Right atrium auricular region (tissue), 2 donors: Measurements from ENCODE around the gene EPS8L1. TPM values are rescaled to one million over a fixed set of nuclear protein-coding genes. Genes with fewer than 3 reads are reported as not detected.
"Not testable (repeated sequence)": the region's sequence is repeated elsewhere in the genome, so short reads cannot be mapped to it uniquely, and the experiment has no call there.

Experiments
- DNase-seq: peaks from one replicate; pipeline ENCODE4 v3.0.0-alpha.2; 2019; ENCODE audit warnings: low spot score
- H3K27ac ChIP-seq, 2 donors: fragments of 200-600 bp; sonication (generic); 1 replicate in 1 of 2; 2 replicates in 1 of 2; pipeline ENCODE4 v1.5.1; 2016 to 2019
- H3K27me3 ChIP-seq, 2 donors: fragments of 200-600 bp; sonication (generic); one replicate each; pipeline versions ENCODE4 v1.5.1 to v1.6.0; 2017 to 2019
- H3K36me3 ChIP-seq: fragments of 200-600 bp; sonication (generic); one replicate; pipeline ENCODE4 v1.5.1; 2016
- H3K4me1 ChIP-seq, 2 donors: fragments of 200-600 bp; sonication (generic); one replicate each; pipeline versions ENCODE4 v1.5.1 to v1.6.0; 2017 to 2019
- H3K4me3 ChIP-seq, 2 donors: fragments of 200-600 bp; sonication (generic); 1 replicate in 1 of 2; 2 replicates in 1 of 2; pipeline ENCODE4 v1.5.1; 2017 to 2019; ENCODE audit warnings: mild to moderate bottlenecking in 1 of 2, moderate library complexity in 1 of 2
- H3K9me3 ChIP-seq, 2 donors: fragments of 200-600 bp; sonication (generic); one replicate each; pipeline ENCODE4 v1.5.1; 2019
- total RNA-seq, 2 donors: library from RNA; depleted of rRNA; stranded (reverse); fragments of >200 nt; gene quantifications; one replicate each; pipeline ENCODE4 v1.1.0, GENCODE V29; 2016
- TF ChIP-seq, protein P1 (sequence below), 2 donors: fragments of 200-600 bp; sonication (generic); IDR thresholded peaks; one replicate each; pipeline ENCODE4 v1.5.1; 2019; ENCODE audit warnings: antibody characterized with exemption in 2 of 2

EPS8L1 gene
- total RNA-seq, 2 donors from 2014 or later, result 6.7 to 13.8 TPM

DNA sequence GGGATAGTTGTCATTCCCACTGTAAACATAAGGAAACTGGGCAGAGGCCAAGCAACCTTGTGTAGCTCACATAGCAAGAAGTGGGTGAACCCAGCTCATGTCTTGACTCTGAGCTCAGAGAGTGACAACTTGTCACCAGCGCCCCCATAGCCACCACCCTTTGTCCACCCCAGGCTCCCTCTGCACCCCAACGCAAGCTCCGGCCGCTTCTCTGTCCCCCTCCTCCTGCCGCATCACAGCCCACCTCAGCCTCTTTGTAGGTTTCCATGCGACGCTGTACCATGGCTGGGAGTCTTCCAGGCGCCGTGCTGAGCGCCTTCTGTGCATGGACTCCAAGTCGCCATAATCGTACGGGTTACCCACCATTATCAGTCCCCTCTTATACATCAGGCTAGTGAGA, 40.9 kb upstream of the EPS8L1 start:
- H3K4me1 ChIP-seq, result no peaks in the 10 kb centered on the region
- H3K9me3 ChIP-seq, result no peaks in the 10 kb centered on the region
- H3K4me3 ChIP-seq, result no peak overlapping the region
- DNase-seq, result no peak
- no peaks in the 10 kb centered on the region for H3K27me3 ChIP-seq
- no peak overlapping the region for H3K27ac ChIP-seq
- TF ChIP-seq, protein P1, sequence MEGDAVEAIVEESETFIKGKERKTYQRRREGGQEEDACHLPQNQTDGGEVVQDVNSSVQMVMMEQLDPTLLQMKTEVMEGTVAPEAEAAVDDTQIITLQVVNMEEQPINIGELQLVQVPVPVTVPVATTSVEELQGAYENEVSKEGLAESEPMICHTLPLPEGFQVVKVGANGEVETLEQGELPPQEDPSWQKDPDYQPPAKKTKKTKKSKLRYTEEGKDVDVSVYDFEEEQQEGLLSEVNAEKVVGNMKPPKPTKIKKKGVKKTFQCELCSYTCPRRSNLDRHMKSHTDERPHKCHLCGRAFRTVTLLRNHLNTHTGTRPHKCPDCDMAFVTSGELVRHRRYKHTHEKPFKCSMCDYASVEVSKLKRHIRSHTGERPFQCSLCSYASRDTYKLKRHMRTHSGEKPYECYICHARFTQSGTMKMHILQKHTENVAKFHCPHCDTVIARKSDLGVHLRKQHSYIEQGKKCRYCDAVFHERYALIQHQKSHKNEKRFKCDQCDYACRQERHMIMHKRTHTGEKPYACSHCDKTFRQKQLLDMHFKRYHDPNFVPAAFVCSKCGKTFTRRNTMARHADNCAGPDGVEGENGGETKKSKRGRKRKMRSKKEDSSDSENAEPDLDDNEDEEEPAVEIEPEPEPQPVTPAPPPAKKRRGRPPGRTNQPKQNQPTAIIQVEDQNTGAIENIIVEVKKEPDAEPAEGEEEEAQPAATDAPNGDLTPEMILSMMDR (IDR thresholded peaks at IDR 0.05), result no peak
- H3K36me3 ChIP-seq, result no peaks in the 10 kb centered on the region

DNA sequence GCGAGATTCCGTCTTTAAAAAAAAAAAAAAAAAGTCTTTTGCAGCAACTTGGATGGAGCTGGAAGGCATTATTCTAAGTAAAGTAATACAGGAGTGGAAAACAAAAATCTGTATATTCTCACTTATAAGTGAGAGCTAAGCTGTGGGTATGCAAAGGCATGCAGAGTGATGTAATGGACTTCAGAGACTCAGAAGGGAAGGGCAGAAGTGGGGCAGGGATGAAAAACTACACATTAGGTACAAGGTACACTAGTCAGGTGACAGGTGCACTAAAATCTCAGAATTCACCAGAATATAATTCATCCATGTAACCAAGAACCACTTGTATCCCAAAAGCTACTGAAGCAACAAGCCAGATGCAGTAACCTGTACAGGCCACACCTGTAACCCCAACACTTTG, 39.6 kb upstream of the EPS8L1 start:
- DNase-seq, result no peak
- no peaks in the 10 kb centered on the region for H3K4me1 ChIP-seq
- H3K27me3 ChIP-seq, result no peaks in the 10 kb centered on the region
- no peak overlapping the region for H3K4me3 ChIP-seq
- TF ChIP-seq, protein P1 (IDR thresholded peaks at IDR 0.05), result no peak
- H3K36me3 ChIP-seq, result no peaks in the 10 kb centered on the region
- no peaks in the 10 kb centered on the region for H3K9me3 ChIP-seq
- no peak overlapping the region for H3K27ac ChIP-seq

DNA sequence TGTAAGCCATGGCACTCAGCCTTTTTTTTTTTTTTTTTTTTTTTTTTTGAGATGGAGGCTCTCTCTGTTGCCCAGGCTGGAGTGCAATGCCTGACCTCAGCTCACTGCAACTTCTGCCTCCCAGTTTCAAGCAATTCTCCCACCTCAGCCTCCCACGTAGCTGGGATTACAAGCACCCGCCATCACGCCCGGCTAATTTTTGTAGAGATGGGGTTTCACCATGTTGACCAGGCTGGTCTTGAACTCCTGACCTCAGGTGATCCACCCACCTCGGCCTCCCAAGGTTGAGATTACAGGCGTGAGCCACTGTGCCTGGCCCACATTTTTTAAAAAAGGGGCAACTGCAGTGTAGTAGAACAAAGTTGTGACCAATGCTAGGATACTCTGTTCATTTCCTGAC, 38.1 kb upstream of the EPS8L1 start:
- not testable (repeated sequence) for H3K36me3 ChIP-seq, H3K27me3 ChIP-seq, H3K27ac ChIP-seq, H3K4me1 ChIP-seq, H3K4me3 ChIP-seq, H3K9me3 ChIP-seq, DNase-seq

DNA sequence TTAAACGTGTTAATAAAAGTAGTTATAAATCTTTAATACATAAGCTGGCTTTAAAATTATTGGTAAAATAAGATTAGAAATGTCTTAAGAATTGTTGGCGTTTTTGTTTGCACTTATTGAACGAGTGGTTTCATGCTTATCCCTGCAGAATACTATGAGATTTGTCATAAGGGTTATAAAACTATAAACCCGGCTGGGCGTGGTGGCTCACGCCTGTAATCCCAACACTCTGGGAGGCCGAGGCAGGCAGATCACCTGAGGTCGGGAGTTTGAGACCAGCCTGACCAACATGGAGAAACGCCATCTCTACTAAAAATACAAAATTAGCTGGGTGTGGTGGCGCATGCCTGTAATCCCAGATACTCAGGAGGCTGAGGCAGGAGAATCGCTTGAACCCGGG, 35.0 kb upstream of the EPS8L1 start:
- not testable (repeated sequence) for H3K4me1 ChIP-seq, DNase-seq, H3K27me3 ChIP-seq, H3K4me3 ChIP-seq, H3K9me3 ChIP-seq, H3K27ac ChIP-seq
- H3K36me3 ChIP-seq, result peaks cover 32% of the 10 kb centered on the region

DNA sequence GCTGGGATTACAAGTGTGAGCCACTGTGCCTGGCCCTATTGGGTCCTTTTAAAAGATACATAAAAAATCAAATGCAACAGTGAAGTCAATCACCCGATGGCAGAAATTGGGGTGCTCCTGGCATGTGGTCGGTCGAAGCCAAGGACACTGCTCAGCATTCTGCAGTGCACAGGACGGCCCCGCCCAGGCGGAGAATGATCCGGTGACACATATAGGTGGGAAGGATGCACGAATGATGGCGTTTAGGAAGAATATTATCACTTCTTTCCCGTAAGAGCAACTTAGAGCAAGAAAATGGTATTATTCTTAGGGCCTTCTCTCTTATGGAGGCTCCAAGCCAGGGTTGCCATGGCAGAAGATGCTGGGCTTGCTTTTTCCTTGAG, 34.4 kb upstream of the EPS8L1 start:
- Histone ChIP-seq H3K4me1 (no peaks in the 10 kb centered on the region), H3K36me3 (peaks cover 36% of the 10 kb centered on the region), H3K27ac (no peak overlapping the region), H3K9me3 (no peaks in the 10 kb centered on the region), H3K27me3 (no peaks in the 10 kb centered on the region), H3K4me3 (no peak overlapping the region)
- DNase-seq, result no peak
- TF ChIP-seq, protein P1 (IDR thresholded peaks at IDR 0.05), result no peak

DNA sequence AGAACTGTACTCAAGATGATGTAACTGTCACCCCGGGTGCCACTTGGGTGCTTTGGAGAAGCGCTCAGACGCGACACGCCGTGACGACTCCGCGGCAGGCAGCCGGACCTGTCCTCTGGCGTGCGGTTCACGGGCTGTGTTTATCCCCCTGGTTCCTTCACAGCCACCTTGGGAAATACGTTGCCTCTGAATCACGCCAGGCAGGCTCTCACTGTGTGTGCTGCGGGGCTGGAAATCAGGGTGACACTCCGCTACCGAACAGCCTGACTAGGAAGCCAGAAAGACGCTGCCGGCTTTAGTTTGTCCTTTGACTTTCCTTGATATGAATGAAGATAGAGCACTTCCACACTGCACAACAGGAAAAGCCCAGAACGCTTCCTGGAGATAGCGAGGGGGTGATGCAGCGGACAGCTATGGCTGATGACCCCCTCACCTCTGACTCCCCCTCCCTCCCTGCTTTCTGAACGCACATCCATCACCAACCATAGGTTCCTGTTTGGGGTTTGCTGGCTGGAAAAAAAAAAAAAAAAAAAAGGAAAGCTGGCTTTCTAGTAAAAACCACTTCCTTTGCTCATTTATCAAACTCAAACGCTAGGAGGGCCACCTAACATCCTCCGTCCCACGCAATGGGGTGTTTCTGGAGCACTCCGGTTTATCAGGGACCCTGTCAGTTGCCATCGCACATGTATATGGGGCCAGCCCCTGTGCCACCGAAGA, 33.9 kb upstream of the EPS8L1 start:
- DNase-seq, result no peak
- no peak overlapping the region for H3K27ac ChIP-seq
- TF ChIP-seq, protein P1 (IDR thresholded peaks at IDR 0.05), result no peak
- no peak overlapping the region for H3K4me3 ChIP-seq
- no peaks in the 10 kb centered on the region for H3K27me3 ChIP-seq
- no peaks in the 10 kb centered on the region for H3K4me1 ChIP-seq
- H3K36me3 ChIP-seq, result peaks cover 41% of the 10 kb centered on the region
- no peaks in the 10 kb centered on the region for H3K9me3 ChIP-seq

DNA sequence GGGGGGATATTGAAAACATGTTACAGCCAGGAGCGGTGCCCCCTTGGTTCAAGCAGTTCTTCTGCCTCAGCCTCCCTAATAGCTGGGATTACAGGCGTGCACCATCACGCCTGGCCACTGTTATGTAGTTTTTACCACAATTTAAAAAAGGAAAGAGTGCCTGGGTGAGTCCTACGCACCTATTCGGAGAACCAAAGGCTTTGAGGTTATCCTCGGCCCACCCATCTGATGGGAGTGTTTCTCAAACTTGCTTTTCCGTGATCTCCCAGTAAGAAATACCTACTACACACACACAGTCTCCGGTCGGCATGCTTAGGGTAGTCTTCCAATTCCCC, 33.4 kb upstream of the EPS8L1 start:
- H3K27me3 ChIP-seq, result no peaks in the 10 kb centered on the region
- H3K36me3 ChIP-seq, result peaks cover 46% of the 10 kb centered on the region
- no peak overlapping the region for H3K27ac ChIP-seq
- H3K4me3 ChIP-seq, result no peak overlapping the region
- H3K9me3 ChIP-seq, result no peaks in the 10 kb centered on the region
- DNase-seq, result no peak
- TF ChIP-seq, protein P1 (IDR thresholded peaks at IDR 0.05), result no peak
- H3K4me1 ChIP-seq, result no peaks in the 10 kb centered on the region
